Activated CD4-positive, alpha-beta T cell treated with anti-CD3 and anti-CD28 coated beads for 24 hours (primary cell): ENCODE results near the gene CPNE4.
A peak's percentile ranks its signal among the peaks of the same experiment; 100 is the strongest.
"Not testable (repeated sequence)": the region's sequence is repeated elsewhere in the genome, so short reads cannot be mapped to it uniquely, and the experiment has no call there.

Experiments
- DNase-seq, 2 donors: peaks; one replicate each; pipeline ENCODE4 v3.0.0-alpha.2; 2020; ENCODE audit warnings: low read depth in 2 of 2

The CPNE4 gene

GRCh38 chr3:132034486-132035464 is at the start of gene CPNE4:
TSS of gene CPNE4 (minus strand) at chr3:132035014.
- peak; percentile 42 to 69 for DNase-seq

GRCh38 chr3:132083583-132084279 is 48.9 kb upstream of the CPNE4 start:
- no peak for DNase-seq

- DNase-seq, result no peak
These were observed 48.3 kb upstream of the CPNE4 start for GRCh38 chr3:132083159-132083558.

GRCh38 chr3:132079147-132079546 is 44.3 kb upstream of the CPNE4 start:
- no peak for DNase-seq

- DNase-seq, result no peak
These were observed 39.0 kb upstream of the CPNE4 start for GRCh38 chr3:132073771-132074170.

- no peak for DNase-seq
These were observed 36.2 kb upstream of the CPNE4 start for GRCh38 chr3:132071043-132071442.

- DNase-seq, result no peak
These were observed 29.3 kb upstream of the CPNE4 start for GRCh38 chr3:132064114-132064513.

GRCh38 chr3:132062535-132062934 is 27.7 kb upstream of the CPNE4 start:
- no peak for DNase-seq

GRCh38 chr3:132055872-132056271 is 21.1 kb upstream of the CPNE4 start:
- no peak for DNase-seq

GRCh38 chr3:132047209-132047608 is 12.4 kb upstream of the CPNE4 start:
- no peak for DNase-seq

- not testable (repeated sequence) for DNase-seq
These were observed 10.1 kb upstream of the CPNE4 start for GRCh38 chr3:132044874-132045273.

- no peak for DNase-seq
These were observed 7.9 kb upstream of the CPNE4 start for GRCh38 chr3:132042681-132043080.

GRCh38 chr3:132038198-132038825 is 3.5 kb upstream of the CPNE4 start:
- no peak for DNase-seq

GRCh38 chr3:132037581-132037980 is 2.8 kb upstream of the CPNE4 start:
- no peak for DNase-seq

GRCh38 chr3:132037056-132037455 is 2.2 kb upstream of the CPNE4 start:
- DNase-seq, result no peak

- no peak for DNase-seq
These were observed 723 bp downstream of the CPNE4 start for GRCh38 chr3:132034097-132034485.

GRCh38 chr3:132033471-132033870 is 1.3 kb downstream of the CPNE4 start:
- no peak for DNase-seq

- DNase-seq, result no peak
These were observed 1.9 kb downstream of the CPNE4 start for GRCh38 chr3:132032959-132033358.

GRCh38 chr3:132029182-132029902 is 5.5 kb downstream of the CPNE4 start:
- peak; percentile 20 to 58 for DNase-seq

- DNase-seq, result no peak
These were observed 11.9 kb downstream of the CPNE4 start for GRCh38 chr3:132022914-132023313.

GRCh38 chr3:132020058-132020457 is 14.8 kb downstream of the CPNE4 start:
- DNase-seq, result no peak

- DNase-seq, result no peak
These were observed 17.7 kb downstream of the CPNE4 start for GRCh38 chr3:132017137-132017536.
